ENCODE measurements around the gene DOHH.
A peak's percentile ranks its signal among the peaks of the same experiment; 100 is the strongest.
"Not testable (repeated sequence)": the region's sequence is repeated elsewhere in the genome, so short reads cannot be mapped to it uniquely, and the experiment has no call there.

The DOHH gene

GRCh38 chr19:3518659-3519058, 18.2 kb upstream of the DOHH start:
- no peak for DNase-seq

DNA sequence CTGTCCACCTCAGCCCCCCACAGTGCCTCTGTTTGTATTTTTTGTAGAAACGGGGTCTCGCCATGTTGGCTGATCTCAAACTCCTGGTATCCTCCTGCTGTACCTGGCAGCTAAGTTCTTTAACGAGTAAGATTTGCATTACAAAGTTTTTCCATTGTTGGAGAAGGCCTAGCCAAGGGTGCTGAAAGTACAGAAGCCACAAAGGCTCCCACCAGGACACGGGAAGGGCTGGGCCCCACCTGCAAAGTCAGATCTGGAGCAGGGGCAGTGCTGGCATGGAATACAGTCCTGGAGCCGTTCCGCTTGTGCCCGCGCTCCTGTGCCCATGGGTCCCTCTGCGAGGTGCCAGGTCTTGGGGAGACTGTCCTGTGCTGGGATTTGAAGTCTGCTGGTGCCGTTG, 17.8 kb upstream of the DOHH start:
- no peak for DNase-seq

DNA sequence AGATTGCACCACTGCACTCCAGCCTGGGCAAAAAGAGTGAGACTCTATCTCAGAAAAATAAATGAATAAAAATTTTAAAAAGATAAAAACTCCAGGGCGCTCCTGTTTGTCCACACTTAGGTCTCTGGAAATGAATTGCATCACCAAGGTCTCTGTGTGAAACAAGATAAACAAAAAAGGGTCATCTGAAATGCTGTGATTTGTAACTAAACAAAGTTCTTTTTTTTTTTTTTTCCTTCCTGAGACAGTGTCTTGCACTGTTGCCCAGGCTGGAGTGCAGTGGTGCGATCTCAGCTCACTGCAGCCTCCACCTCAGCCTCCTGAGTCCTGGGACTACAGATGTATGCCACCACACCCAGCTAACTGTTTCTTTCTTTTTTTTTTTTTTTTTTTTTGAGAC, 17.2 kb upstream of the DOHH start:
- no peak for DNase-seq

GRCh38 chr19:3516675-3517207, 16.3 kb upstream of the DOHH start:
- DNase-seq, result no peak

DNA sequence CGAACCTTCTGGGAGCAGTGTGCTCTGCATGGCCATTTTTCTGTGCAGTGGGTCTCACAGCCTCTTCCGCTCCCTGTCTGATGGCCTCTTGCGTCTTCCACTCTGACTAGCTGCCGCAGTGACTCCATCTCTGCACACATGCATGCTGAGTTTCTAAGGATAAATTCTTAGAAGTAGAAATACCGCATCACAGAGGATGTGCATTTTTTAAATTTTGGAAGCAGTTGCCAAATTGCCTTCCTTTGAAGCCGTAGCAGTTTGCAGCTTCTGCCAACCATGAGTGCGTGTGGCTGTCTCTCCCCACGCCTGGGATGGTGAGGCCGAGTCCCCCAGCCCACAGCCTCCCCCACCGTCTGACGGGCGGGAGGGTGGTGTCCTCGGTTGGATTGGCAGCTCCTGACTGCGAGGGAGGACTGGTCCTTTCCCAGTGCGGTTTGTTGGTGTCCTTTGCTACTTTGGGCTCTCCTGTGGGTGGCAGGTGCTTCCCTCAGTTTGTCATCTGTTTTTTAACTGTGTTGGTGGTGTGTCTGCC, 15.5 kb upstream of the DOHH start:
- no peak for DNase-seq

DNA sequence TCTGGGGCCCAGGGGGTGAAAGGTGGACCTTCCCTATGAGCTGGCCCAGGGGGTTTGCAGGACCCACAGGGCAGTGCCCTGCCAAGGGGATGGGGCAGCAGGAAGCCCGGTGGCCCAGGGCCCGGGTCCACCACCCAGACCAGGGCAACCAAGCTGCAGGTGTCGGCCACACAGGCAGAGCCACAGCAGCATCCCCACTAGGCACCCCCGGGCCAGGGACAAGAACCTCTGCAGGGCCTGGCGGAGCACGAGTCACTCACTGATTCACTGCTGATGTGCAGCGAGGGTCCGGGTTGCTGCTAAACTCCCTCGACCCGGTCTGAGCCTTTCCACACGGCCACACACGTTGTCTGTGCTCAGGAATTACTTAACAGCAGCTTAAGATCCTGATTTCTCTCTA, 14.5 kb upstream of the DOHH start:
- no peak for DNase-seq

DNA sequence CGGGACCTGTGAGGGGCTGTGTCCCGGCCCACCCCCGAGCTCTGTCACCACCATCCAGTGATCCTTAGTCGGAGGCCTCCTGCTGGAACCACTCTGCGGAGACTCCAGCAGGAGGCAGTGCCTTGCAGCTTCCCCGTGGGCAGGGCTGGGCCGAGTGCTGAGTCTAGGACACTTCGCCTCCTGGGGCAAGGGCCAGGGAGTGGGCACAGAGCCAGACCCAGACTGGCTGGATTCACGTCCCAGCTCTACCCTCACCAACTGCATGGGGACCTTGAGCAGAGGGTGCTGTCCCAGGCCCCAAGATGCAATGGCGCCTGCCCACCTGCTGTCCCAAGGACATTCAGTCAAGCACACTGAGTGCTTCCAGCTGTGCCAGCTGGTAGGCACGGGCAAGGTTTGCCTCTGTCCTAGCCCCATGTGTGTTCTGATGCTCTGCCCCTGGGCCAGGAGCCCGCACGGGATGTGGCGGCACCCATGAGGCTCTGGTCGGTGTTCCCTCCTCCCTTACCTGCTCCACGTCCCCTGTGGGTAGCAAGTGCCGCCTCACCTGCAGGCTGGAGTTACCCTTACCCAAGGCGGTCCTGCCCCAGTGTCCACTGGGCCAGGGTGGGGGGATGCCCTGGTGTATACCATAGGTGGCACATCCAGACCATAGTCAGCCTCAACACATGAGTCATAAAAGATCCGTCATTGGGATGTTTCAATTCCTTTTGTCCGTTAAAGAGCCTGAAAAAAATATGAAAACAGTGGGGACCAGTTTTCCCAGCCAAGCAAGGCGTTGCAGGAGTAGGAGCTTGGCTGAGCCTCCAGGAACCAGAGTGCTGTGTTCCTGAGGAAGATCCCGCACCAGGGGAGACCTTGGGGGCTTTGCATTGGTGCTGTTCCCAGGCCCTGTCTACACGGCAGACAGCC, 13.0 kb upstream of the DOHH start:
- DNase-seq, result no peak

DNA sequence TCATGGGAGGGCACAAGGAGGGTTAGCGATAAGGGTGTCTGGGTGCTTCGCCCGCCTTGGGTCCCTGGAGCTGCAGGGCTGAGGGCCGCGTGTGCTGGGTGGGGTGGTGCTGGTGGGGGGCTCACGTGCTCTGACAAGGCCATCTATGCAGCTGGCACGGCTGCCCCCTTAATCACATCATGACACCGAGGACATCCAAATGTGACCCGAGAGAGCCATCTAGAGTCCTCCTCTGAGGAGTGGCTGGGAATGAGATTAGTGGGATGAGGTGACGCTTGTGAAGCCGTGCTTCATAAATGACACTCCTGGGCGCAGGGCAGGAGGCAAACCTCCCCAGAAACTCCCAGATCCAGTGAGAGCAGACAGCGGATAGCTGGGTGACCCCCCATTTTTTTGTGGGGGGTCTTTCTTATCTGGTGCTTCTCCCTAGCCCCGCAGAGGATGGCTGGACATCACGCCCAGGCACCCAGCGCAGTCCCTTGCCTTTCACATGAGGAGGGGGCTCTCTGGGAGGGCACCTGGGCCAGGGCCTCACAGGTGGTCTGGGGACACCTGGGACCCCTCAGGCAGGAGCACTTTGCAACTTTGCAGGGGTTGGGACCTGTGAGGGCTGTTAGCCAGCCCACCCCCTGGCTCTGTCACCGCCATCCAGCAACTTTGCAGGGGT, 12.2 kb upstream of the DOHH start:
- DNase-seq, result no peak

DNA sequence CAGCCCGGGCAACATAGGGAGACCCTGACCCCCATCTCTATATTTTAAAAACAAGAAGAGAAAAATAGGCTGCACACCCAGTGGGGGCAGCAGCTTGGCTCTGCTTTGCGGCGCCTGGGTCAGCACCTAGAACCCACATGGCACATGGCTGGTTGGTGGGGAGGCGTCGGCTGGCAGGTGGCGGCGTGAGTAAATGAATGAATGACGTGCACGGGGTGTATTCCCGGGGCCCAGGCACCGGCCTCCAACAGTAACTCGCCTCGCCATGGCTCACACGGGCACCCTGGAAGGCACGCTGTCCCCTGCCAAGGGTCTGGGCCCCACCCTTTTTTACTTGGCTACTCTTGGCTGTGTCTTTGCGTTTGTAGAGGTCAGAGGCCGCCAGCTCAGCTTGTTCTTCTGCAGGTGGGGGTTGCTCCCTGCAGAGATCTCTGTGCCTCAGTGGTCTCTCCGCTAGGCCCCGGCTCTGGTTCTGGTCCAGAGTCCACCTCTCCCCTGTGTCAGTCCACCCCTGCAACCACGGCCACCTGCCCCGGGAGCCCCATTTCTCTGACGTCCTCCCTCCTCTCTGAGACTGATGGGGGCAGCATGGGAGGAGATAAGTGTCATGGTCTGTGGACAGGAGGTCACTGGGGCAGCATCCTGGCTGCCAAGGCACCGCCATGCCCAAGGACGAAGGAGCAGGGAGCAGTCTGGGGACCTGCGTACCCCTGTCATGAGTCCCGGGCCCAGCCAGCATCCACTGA, 11.2 kb upstream of the DOHH start:
- DNase-seq, result no peak

- no peak for DNase-seq
Measured at GRCh38 chr19:3510727-3511126, 10.3 kb upstream of the DOHH start.

GRCh38 chr19:3509566-3509989, 9.1 kb upstream of the DOHH start:
- no peak for DNase-seq

GRCh38 chr19:3508771-3509535, 8.5 kb upstream of the DOHH start:
- no peak for DNase-seq

DNA sequence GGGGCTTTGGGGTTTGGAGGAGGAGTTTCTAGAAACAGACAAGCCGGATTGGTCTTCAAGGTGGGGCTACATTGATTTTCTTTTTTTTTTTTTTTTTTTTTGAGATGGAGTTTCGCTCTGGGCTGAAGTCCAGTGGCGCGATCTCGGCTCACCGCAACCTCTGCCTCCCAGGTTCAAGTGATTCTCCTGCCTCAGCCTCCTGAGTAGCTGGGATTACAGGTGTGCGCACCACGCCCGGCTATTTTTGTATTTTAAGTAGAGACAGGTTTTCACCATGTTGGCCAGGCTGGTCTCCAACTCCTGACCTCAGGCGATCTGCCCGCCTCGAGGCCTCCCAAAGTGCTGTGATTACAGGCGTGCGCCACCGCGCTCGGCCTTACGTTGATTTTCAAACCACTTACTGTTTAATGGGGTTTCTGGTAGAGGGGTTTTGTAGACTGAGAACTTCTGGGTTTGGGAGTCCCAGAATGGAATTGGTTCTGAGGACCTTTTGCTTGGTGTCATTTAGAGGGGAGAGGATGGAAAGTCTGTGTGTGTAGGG, 7.7 kb upstream of the DOHH start:
- not testable (repeated sequence) for DNase-seq

- DNase-seq, result peak; percentile 35
Measured at GRCh38 chr19:3507371-3508120, 7.1 kb upstream of the DOHH start.

DNA sequence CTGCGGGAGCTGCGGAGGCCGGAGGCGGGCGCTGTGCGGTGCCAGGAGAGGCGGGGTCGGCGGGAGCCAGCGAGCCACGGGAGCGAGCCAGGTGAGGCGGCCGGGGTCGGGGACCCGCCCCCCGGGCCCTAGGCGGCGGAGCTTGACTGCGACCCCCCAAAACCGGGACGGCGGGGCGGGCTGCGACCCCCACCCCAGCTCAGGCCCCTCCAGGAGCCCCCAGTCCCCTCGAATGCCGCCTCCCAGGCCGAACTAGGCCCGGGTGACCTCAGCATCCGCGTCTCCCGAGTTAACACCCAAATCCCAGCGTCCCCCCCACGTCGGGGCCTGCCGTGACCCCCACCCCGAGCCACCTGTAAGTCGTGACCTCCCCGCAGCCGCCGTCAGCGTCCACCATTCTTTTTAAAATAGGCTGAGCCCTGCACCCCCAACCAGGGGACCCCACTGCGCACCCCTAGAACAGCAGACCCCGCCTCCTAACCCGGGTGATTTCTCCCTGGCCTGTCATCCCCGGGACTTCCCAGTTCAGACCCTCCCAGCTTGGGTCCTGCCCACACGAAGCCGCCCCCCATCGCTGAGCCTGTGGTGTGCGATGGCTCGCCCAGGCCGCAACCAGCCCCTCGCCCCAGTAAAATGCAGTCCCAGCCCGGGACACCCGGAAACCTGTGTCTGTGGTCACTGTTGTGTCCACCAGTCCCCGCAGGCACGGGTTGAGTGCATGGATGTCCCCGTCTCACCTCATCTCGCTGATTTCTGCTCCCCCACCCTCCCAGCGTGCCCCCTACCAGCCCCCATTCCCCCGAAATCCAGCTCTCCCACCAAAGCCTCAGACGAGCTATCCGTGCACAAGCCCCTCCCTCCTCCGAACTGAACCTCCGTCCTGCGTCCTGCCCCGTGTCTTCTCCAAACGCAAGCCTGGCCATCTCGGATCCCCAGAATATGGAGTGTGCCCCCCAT, 6.2 kb upstream of the DOHH start:
- peak; percentile 33 for DNase-seq

DNA sequence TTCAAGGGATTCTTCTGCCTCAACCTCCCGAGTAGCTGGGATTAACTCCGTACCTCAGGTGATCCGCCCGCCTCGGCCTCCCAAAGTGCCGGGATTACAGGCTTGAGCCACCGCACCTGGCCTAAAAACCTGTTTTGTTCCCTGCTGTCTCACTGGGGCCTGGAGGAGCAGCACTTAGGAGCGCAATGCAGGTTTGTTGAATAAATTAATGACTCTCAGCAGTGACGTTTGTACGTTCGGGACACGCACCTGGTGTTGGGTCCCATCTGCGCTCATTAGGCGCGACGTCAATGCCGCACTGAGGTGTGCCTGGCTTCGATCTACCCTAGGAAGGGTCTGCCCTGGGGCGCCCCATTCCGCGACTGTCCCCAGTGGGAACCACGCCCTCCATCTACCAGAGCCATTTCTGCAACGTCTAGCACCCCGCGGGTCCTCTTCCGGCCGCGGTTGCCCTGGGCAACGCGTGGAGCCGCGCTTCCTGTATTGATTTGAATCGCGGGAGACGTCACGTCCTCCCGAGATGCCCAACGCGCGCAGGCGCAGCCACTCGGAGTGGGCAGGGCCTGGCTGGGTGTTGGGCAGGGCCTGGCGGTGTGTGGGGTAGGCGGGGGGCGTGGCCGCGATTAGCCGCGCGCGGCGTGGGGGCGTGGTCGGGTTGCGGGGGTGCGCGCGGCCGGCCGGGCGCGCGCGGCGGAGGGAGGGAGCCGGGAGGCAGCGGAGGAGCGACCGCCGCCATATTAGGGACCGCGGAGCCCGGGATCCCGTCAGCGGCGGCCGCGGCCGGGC, 5.3 kb upstream of the DOHH start, which contains the start of gene FZR1:
TSS of gene FZR1 (plus strand) at position 714 of the 786 bp plus-strand sequence. CDS start 16,679 bp downstream, outside the sequence.
- peak; percentile 99 for DNase-seq

DNA sequence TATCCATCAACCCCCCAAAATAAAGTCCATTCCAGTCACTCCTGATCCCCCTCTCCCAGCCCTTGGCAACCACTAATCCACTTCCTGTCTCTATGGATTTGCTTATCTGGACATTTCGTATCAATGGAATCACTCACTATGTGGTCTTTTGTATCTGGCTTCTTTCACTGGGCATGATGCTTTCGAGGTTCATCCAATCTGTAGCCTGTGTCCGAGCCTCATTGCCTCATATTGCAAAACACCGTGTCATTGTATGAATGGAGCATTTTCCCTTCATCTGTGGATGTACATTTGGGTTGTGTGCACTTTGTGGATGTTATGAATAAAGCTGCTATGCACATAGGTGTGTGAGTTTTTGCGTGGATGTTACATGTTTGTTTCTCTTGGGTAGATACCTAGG, 4.3 kb upstream of the DOHH start:
- DNase-seq, result no peak

DNA sequence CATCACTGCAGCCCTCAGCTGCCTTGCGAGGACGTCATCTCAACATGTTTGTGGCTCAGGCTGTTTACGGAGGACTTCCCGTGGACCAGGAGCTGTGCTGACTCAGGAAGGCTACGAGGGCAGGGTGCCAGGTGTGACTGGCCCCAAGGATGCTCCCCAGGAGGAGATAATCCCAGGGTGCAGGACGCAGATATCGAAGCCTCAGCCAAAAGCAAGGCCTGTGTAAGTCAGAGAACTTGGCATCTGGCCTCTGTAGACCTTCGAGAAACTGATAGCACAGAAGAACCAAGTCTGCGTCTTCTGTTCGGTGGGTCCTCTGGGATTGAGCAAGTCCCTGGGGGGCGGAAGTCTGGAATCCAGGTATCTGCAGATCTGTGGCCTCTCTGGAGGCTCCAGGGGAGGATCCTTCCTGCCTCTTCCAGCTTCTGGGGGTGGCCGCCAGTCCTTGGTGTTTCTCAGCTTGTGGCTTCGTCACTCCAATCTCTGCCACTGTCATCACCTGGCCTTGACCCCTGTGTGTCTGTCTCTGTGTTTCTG, 2.6 kb upstream of the DOHH start:
- DNase-seq, result no peak

GRCh38 chr19:3501780-3502179, 1.3 kb upstream of the DOHH start:
- DNase-seq, result no peak
